ENCODE data around the gene HSPE1.

GRCh38 chr2:197460649-197461048 is 39.5 kb upstream of the HSPE1 start:
- TF ChIP-seq EZH2 (IDR thresholded peaks at IDR 0.05; ENCODE audit: borderline replicate concordance, low read depth, low read length, severe bottlenecking) = no peak
- TF ChIP-seq, protein P1, sequence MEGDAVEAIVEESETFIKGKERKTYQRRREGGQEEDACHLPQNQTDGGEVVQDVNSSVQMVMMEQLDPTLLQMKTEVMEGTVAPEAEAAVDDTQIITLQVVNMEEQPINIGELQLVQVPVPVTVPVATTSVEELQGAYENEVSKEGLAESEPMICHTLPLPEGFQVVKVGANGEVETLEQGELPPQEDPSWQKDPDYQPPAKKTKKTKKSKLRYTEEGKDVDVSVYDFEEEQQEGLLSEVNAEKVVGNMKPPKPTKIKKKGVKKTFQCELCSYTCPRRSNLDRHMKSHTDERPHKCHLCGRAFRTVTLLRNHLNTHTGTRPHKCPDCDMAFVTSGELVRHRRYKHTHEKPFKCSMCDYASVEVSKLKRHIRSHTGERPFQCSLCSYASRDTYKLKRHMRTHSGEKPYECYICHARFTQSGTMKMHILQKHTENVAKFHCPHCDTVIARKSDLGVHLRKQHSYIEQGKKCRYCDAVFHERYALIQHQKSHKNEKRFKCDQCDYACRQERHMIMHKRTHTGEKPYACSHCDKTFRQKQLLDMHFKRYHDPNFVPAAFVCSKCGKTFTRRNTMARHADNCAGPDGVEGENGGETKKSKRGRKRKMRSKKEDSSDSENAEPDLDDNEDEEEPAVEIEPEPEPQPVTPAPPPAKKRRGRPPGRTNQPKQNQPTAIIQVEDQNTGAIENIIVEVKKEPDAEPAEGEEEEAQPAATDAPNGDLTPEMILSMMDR (IDR thresholded peaks at IDR 0.05; ENCODE audit: borderline replicate concordance, extremely low read depth, low read length, poor library complexity, severe bottlenecking) = no peak

All from DND-41 (cell line).